GM23338 (cell line): ENCODE data around the gene C1orf198. TPM values are rescaled to one million over a fixed set of nuclear protein-coding genes. Genes with fewer than 3 reads are reported as not detected.

ENCODE experiments used
- ATAC-seq: fragments of 200-7000 bp; cut with Tn5 transposase; 3 replicates; pipeline ENCODE4 v1.9.1; 2020
- DNase-seq: peaks from one replicate; pipeline ENCODE4 v3.0.0-alpha.2; 2015; ENCODE audit warnings: low spot score
- H2AFZ ChIP-seq: fragments of 200-600 bp; sonication (generic); 2 replicates; pipeline ENCODE4 v1.8.0; 2016; ENCODE audit warnings: antibody characterized with exemption, mild to moderate bottlenecking, moderate library complexity
- H3F3A ChIP-seq: fragments of 200-600 bp; sonication (generic); replicated peaks from 2 replicates; pipeline ENCODE4 v1.8.0; 2017; ENCODE audit warnings: antibody characterized with exemption, mixed run types, low read depth
- H3K27ac ChIP-seq: fragments of 200-600 bp; sonication (generic); 2 replicates; pipeline ENCODE4 v1.6.1; 2016; ENCODE audit warnings: low read depth
- H3K27me3 ChIP-seq: fragments of 200-600 bp; sonication (generic); 2 replicates; pipeline ENCODE4 v1.8.0; 2016; ENCODE audit warnings: mild to moderate bottlenecking, mixed run types, moderate library complexity; ENCODE audit not compliant: insufficient read depth
- H3K36me3 ChIP-seq: fragments of 200-600 bp; sonication (generic); 2 replicates; pipeline ENCODE4 v1.8.0; 2016; ENCODE audit warnings: mild to moderate bottlenecking; ENCODE audit not compliant: insufficient read depth
- H3K4me1 ChIP-seq: fragments of 200-600 bp; sonication (generic); 2 replicates; pipeline ENCODE4 v1.8.0; 2016; ENCODE audit warnings: mild to moderate bottlenecking, moderate library complexity; ENCODE audit not compliant: insufficient read depth
- H3K4me2 ChIP-seq: fragments of 200-600 bp; sonication (generic); 2 replicates; pipeline ENCODE4 v1.7.1; 2017; ENCODE audit warnings: mixed run types
- H3K4me3 ChIP-seq: fragments of 200-600 bp; sonication (generic); 2 replicates; pipeline ENCODE4 v1.6.1; 2016; ENCODE audit warnings: mixed run types
- H3K79me2 ChIP-seq: fragments of 200-600 bp; sonication (generic); replicated peaks from 2 replicates; pipeline ENCODE4 v1.8.0; 2017; ENCODE audit warnings: mild to moderate bottlenecking; ENCODE audit not compliant: insufficient read depth
- H3K9me2 ChIP-seq: fragments of 200-600 bp; sonication (generic); 2 replicates; pipeline ENCODE4 v1.8.0; 2017; ENCODE audit not compliant: insufficient read depth
- H4K20me1 ChIP-seq: fragments of 200-600 bp; sonication (generic); replicated peaks from 2 replicates; pipeline ENCODE4 v1.8.0; 2017; ENCODE audit warnings: mild to moderate bottlenecking; ENCODE audit not compliant: insufficient read depth
- H3K27ac Mint-ChIP-seq: 2 replicates; pipeline ENCODE4 v1.8.0; 2020; ENCODE audit warnings: inconsistent platforms, mild to moderate bottlenecking, moderate library complexity, mixed read lengths
- H3K27me3 Mint-ChIP-seq: 3 replicates; pipeline ENCODE4 v1.8.0; 2022; ENCODE audit warnings: low read depth, mild to moderate bottlenecking, moderate library complexity, mixed read lengths, inconsistent platforms; ENCODE audit not compliant: insufficient read depth, poor library complexity
- H3K36me3 Mint-ChIP-seq: 3 replicates; pipeline ENCODE4 v1.8.0; 2021; ENCODE audit warnings: low read depth, mild to moderate bottlenecking, inconsistent platforms, moderate library complexity, mixed read lengths
- H3K4me1 Mint-ChIP-seq: 3 replicates; pipeline ENCODE4 v1.8.0; 2020; ENCODE audit warnings: mild to moderate bottlenecking, inconsistent platforms, mixed read lengths
- H3K4me3 Mint-ChIP-seq: 3 replicates; pipeline ENCODE4 v1.8.0; 2021; ENCODE audit warnings: moderate library complexity, mild to moderate bottlenecking, inconsistent platforms, mixed read lengths
- H3K9me3 Mint-ChIP-seq: 3 replicates; pipeline ENCODE4 v1.8.0; 2020; ENCODE audit warnings: moderate library complexity, mild to moderate bottlenecking, inconsistent platforms, mixed read lengths
- CREB1 ChIP-seq: fragments of 250-450 bp; sonication (Bioruptor Pico); IDR thresholded peaks from 2 replicates; pipeline ENCODE4 v1.5.0; 2020; ENCODE audit warnings: low read depth, mild to moderate bottlenecking, moderate library complexity
- EZH2 ChIP-seq: fragments of 200-600 bp; sonication (generic); IDR thresholded peaks from one replicate; pipeline ENCODE4 v1.8.0; 2017; ENCODE audit warnings: antibody characterized with exemption, mild to moderate bottlenecking, low read depth; ENCODE audit not compliant: unreplicated experiment
- EZH2phosphoT487 ChIP-seq: fragments of 200-600 bp; sonication (generic); IDR thresholded peaks from one replicate; pipeline ENCODE4 v1.8.1; 2018; ENCODE audit warnings: antibody characterized with exemption; ENCODE audit not compliant: unreplicated experiment
- JUNB ChIP-seq: IDR thresholded peaks from one replicate; pipeline ENCODE4 v1.6.1; 2016; ENCODE audit warnings: antibody characterized with exemption; ENCODE audit not compliant: unreplicated experiment
- POLR2AphosphoS5 ChIP-seq: IDR thresholded peaks from 2 replicates; pipeline ENCODE4 v1.6.1; 2016; ENCODE audit warnings: antibody characterized with exemption, low read depth
- STAT1 ChIP-seq: IDR thresholded peaks from one replicate; pipeline ENCODE4 v1.6.1; 2016; ENCODE audit warnings: antibody characterized with exemption; ENCODE audit not compliant: unreplicated experiment
- ZNF114 ChIP-seq: fragments of 250-450 bp; sonication (Bioruptor Pico); IDR thresholded peaks from 2 replicates; pipeline ENCODE4 v1.5.0; 2020; ENCODE audit warnings: mild to moderate bottlenecking, moderate library complexity
- polyA plus RNA-seq: library from polyadenylated mRNA; unstranded; fragments of >200 nt; fragmentation: Nextera tagmentation; extraction: Ambion mirVana; gene quantifications from 2 replicates; pipeline ENCODE4 v1.2.1, GENCODE V29; 2016
- total RNA-seq: library from RNA; depleted of rRNA; stranded (reverse); fragments of >200 nt; shearing (Covaris generic); gene quantifications from 2 replicates; pipeline ENCODE4 v1.2.3, GENCODE V29; 2014
- TF ChIP-seq, protein P1 (sequence below): IDR thresholded peaks from one replicate; pipeline ENCODE4 v1.6.1; 2018; ENCODE audit warnings: antibody characterized with exemption; ENCODE audit not compliant: unreplicated experiment
- TF ChIP-seq, protein P2 (sequence below): IDR thresholded peaks from 2 replicates; pipeline ENCODE4 v1.6.1; 2016; ENCODE audit warnings: antibody characterized with exemption
- TF ChIP-seq, protein P3 (sequence below), 2 experiments: fragments of 200-600 bp in 1 of 2; sonication (generic) in 1 of 2; conservative IDR thresholded peaks; 2 replicates each; pipeline versions ENCODE4 v1.5.1 to v1.6.1; 2016 to 2017; ENCODE audit warnings: antibody characterized with exemption in 2 of 2, low read depth in 2 of 2, mild to moderate bottlenecking in 2 of 2, moderate library complexity in 1 of 2

The C1orf198 gene
- total and polyA plus RNA-seq, 2 experiments from 2014 or later = 14.9 to 46.6 TPM

DNA sequence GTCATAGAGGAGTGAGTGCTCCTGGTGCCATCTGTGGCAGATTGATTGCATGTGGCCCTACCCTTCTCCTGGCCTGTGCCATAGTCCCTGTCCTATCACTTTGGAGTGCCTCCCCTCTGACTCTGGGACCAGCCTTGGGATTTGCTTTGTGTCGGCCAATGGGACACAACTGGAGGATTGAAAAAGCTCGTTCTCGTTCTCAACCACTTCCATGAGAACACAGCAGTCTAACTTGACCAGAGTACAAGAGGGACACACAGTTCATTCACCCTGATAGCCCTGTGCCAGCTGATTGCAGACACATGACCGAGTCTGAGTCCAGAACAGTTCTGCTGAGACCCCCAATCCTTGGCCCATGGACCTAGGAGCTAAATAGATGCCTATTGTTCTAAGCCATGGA lies 47.8 kb downstream of the C1orf198 start (continued):
- TF ChIP-seq, protein P1, sequence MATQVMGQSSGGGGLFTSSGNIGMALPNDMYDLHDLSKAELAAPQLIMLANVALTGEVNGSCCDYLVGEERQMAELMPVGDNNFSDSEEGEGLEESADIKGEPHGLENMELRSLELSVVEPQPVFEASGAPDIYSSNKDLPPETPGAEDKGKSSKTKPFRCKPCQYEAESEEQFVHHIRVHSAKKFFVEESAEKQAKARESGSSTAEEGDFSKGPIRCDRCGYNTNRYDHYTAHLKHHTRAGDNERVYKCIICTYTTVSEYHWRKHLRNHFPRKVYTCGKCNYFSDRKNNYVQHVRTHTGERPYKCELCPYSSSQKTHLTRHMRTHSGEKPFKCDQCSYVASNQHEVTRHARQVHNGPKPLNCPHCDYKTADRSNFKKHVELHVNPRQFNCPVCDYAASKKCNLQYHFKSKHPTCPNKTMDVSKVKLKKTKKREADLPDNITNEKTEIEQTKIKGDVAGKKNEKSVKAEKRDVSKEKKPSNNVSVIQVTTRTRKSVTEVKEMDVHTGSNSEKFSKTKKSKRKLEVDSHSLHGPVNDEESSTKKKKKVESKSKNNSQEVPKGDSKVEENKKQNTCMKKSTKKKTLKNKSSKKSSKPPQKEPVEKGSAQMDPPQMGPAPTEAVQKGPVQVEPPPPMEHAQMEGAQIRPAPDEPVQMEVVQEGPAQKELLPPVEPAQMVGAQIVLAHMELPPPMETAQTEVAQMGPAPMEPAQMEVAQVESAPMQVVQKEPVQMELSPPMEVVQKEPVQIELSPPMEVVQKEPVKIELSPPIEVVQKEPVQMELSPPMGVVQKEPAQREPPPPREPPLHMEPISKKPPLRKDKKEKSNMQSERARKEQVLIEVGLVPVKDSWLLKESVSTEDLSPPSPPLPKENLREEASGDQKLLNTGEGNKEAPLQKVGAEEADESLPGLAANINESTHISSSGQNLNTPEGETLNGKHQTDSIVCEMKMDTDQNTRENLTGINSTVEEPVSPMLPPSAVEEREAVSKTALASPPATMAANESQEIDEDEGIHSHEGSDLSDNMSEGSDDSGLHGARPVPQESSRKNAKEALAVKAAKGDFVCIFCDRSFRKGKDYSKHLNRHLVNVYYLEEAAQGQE = no peak
- TF ChIP-seq STAT1 = no peak
- TF ChIP-seq EZH2 = no peak
- TF ChIP-seq CREB1 = no peak
- TF ChIP-seq JUNB = no peak

DNA sequence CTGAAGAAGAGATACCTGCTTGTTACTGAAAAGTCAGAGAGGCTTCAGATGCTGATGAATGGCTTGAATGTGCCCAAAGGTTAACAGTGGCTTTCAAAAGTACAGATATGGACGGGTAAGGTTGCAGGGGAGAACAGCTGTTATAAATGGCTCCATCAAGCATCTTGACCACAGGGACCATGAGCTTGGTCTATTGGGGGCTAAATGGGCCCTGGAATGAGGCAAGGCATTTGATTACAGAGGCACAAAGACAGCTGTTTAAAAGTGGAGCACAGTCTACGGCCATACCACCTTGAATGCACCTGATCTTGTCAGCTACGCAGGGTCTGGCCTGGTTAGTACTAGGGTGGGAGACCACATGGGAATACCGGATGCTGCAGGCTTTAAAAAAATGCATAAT lies 48.3 kb downstream of the C1orf198 start:
- no peaks in the 10 kb centered on the region for H3K27me3 ChIP-seq
- no peaks in the 10 kb centered on the region for H4K20me1 ChIP-seq
- no peaks in the 10 kb centered on the region; the same call in 1 of the 2 replicates for H3K9me2 ChIP-seq
- Mint-ChIP-seq H3K27ac (no peak overlapping the region), H3K36me3 (no peaks in the 10 kb centered on the region), H3K4me3 (no peak overlapping the region), H3K9me3 (no peaks in the 10 kb centered on the region), H3K4me1 (no peaks in the 10 kb centered on the region), H3K27me3 (peaks cover 2% of the 10 kb centered on the region)
- H2AFZ ChIP-seq = no peak overlapping the region
- no peaks in the 10 kb centered on the region for H3K4me1 ChIP-seq
- H3K36me3 ChIP-seq = no peaks in the 10 kb centered on the region
- H3F3A ChIP-seq = no peaks in the 10 kb centered on the region
- DNase-seq (no peak), ATAC-seq (no peak)
- TF ChIP-seq CREB1 (no peak), POLR2AphosphoS5 (no peak), EZH2phosphoT487 (no peak), ZNF114 (CRISPR knock-in tag) (no peak)
- TF ChIP-seq, protein P2, sequence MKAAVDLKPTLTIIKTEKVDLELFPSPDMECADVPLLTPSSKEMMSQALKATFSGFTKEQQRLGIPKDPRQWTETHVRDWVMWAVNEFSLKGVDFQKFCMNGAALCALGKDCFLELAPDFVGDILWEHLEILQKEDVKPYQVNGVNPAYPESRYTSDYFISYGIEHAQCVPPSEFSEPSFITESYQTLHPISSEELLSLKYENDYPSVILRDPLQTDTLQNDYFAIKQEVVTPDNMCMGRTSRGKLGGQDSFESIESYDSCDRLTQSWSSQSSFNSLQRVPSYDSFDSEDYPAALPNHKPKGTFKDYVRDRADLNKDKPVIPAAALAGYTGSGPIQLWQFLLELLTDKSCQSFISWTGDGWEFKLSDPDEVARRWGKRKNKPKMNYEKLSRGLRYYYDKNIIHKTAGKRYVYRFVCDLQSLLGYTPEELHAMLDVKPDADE = no peak
- TF ChIP-seq, protein P3, sequence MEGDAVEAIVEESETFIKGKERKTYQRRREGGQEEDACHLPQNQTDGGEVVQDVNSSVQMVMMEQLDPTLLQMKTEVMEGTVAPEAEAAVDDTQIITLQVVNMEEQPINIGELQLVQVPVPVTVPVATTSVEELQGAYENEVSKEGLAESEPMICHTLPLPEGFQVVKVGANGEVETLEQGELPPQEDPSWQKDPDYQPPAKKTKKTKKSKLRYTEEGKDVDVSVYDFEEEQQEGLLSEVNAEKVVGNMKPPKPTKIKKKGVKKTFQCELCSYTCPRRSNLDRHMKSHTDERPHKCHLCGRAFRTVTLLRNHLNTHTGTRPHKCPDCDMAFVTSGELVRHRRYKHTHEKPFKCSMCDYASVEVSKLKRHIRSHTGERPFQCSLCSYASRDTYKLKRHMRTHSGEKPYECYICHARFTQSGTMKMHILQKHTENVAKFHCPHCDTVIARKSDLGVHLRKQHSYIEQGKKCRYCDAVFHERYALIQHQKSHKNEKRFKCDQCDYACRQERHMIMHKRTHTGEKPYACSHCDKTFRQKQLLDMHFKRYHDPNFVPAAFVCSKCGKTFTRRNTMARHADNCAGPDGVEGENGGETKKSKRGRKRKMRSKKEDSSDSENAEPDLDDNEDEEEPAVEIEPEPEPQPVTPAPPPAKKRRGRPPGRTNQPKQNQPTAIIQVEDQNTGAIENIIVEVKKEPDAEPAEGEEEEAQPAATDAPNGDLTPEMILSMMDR (conservative IDR thresholded peaks at IDR 0.05; ENCODE audit: low read depth in 2 of 2) = no peak
- no peak overlapping the region for H3K4me2 ChIP-seq
- H3K79me2 ChIP-seq = no peaks in the 10 kb centered on the region
- H3K4me3 ChIP-seq = no peak overlapping the region
- H3K27ac ChIP-seq = no peak overlapping the region
